Bronchial epithelial cell (primary cell): ENCODE data around the gene KREMEN2. TPM values are rescaled to one million over a fixed set of nuclear protein-coding genes. Genes with fewer than 3 reads are reported as not detected.
A peak's percentile ranks its signal among the peaks of the same experiment; 100 is the strongest.

Experiments used
- DNase-seq: peaks from one replicate; pipeline ENCODE4 v3.0.0-alpha.2; 2010; ENCODE audit warnings: low read depth
- FAIRE-seq: peaks from 2 replicates; lab custom pipeline; 2011; peaks lifted over from hg19 to GRCh38; lab: Jason Lieb, UNC
- H3K27me3 ChIP-seq: 2 replicates; pipeline ENCODE4 v1.5.1; 2011; ENCODE audit warnings: low read length; ENCODE audit not compliant: control insufficient read depth, insufficient read depth
- H3K36me3 ChIP-seq: 2 replicates; pipeline ENCODE4 v1.5.1; 2011; ENCODE audit warnings: low read length; ENCODE audit not compliant: control insufficient read depth, insufficient read depth
- H3K4me3 ChIP-seq: 2 replicates; pipeline ENCODE4 v1.5.1; 2011; ENCODE audit warnings: mild to moderate bottlenecking, low read depth, low read length, control low read depth
- CTCF ChIP-seq: IDR thresholded peaks from 2 replicates; pipeline ENCODE4 v1.5.1; 2011; ENCODE audit warnings: mild to moderate bottlenecking, moderate library complexity, low read length, control low read depth, inconsistent platforms; ENCODE audit not compliant: insufficient read depth, severe bottlenecking
- total RNA-seq: library from RNA; depleted of rRNA; stranded (reverse); fragments of >200 nt; gene quantifications from 2 replicates; pipeline ENCODE4 v1.2.1, GENCODE V29; 2014

KREMEN2 gene
- total RNA-seq, 1 donor from 2014 or later, result 1.1 TPM

DNA sequence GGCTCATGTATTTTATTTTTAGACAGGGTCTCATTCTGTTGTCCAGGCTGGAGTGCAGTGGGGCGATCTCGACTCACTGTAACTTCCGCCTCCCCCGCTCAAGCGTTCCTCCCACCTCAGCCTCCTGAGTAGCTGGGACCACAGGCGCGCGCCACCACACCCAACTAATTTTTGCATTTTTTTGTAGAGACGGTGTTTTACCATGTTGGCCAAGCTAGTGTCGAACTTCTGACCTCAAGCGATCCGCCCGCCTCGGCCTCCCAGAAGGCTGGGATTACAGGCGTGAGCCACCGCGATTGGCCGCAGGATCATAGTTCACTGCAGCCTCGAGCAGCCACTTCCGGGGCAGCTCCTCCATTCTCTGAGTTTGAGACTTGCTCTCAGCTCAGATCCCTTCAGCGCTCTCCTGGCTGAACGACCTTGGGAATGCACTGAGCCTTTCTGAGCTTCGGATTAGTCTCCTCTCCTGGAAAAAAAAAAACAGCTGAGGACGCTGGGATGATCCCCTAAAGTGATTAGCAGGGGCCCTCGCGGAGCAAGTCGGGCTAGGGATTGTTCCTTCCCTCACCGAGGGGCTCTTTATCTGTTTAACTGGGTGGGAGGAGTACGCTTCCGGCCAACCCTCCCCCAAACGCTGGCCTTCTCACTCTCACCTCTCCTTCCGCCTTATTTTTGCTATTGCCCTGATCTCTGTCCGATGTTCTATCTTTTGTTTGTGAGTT is 17.3 kb downstream of the KREMEN2 start:
- Histone ChIP-seq H3K36me3 (no peaks in the 10 kb centered on the region), H3K27me3 (no peaks in the 10 kb centered on the region), H3K4me3 (no peak overlapping the region)
- TF ChIP-seq CTCF, result no peak
- DNase-seq, result no peak
- no peak for FAIRE-seq

GRCh38 chr16:2981899-2982250 is 17.8 kb downstream of the KREMEN2 start:
- FAIRE-seq (no peak), DNase-seq (no peak)
- H3K36me3 ChIP-seq, result no peaks in the 10 kb centered on the region
- TF ChIP-seq CTCF, result no peak
- H3K4me3 ChIP-seq, result no peak overlapping the region
- peaks cover 1% of the 10 kb centered on the region for H3K27me3 ChIP-seq

- no peak for FAIRE-seq
Observed at GRCh38 chr16:2982402-2982801, 18.3 kb downstream of the KREMEN2 start.

GRCh38 chr16:2983706-2984136 is 19.6 kb downstream of the KREMEN2 start:
- H3K27me3 ChIP-seq, result peaks cover 2% of the 10 kb centered on the region
- FAIRE-seq, result no peak
- DNase-seq, result peak; percentile 67
- no peaks in the 10 kb centered on the region for H3K36me3 ChIP-seq
- peak overlapping the region; percentile 18 for H3K4me3 ChIP-seq
- TF ChIP-seq CTCF, result peak; percentile 81

More at GRCh38 chr16:2982402-2982801, 18.3 kb downstream of the KREMEN2 start:
- no peak overlapping the region for H3K4me3 ChIP-seq
- peaks cover 2% of the 10 kb centered on the region for H3K27me3 ChIP-seq
- no peaks in the 10 kb centered on the region for H3K36me3 ChIP-seq
- TF ChIP-seq CTCF, result no peak
- no peak for DNase-seq

DNA sequence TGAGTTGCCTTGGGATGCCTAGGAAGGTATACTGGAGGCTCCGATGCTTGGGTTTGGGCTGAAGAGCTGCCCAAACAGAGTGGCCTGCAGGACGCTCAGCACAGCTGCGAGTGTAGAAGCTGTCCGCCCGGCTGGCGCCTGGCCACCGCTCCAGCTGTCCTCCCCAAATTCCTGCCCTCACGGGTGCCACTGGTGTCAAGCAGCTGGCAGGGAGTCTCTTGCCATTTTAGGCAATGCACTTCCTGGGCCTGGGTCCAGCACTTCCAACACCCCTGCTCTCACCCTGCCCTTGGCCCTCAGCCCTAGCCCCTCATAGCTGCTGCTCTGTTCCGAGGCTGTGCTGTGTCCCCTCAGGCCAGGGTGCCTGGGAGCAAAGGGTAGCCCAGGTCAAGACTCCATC is 21.4 kb downstream of the KREMEN2 start:
- TF ChIP-seq CTCF, result no peak
- FAIRE-seq (no peak), DNase-seq (no peak)
- Histone ChIP-seq H3K36me3 (no peaks in the 10 kb centered on the region), H3K4me3 (no peak overlapping the region), H3K27me3 (peaks cover 7% of the 10 kb centered on the region)

DNA sequence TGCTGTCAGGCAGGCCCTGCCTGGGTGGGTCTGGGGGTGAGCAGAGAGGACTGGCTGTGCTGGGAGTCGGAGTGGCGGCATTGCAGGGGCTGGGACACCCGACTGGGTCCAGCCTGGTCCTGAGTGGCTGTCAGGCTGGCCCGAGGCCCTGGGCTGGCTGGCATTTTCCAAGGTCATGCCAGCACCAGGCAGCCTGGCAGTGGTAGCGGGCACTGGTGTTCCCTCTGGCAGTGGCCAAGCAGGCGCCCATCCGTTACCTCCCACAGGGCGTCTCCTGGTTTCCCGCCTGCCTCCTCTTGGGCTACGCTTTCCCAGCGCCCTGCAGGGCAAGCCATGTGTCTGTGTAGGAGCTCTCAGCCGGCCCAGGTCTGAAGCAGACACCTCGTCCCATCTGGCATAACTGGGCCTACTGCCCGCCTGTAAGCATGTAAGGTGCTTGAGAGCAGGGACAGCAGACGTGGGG is 21.8 kb downstream of the KREMEN2 start:
- FAIRE-seq (no peak), DNase-seq (no peak)
- H3K4me3 ChIP-seq, result no peak overlapping the region
- no peak for TF ChIP-seq CTCF
- no peaks in the 10 kb centered on the region for H3K36me3 ChIP-seq
- peaks cover 7% of the 10 kb centered on the region for H3K27me3 ChIP-seq
